ENCODE data around the gene ZFHX2. TPM values are rescaled to one million over a fixed set of nuclear protein-coding genes. Genes with fewer than 3 reads are reported as not detected.
A peak's percentile ranks its signal among the peaks of the same experiment; 100 is the strongest.

ZFHX2 gene
- total and polyA plus RNA-seq, 2 of the 13 experiments (the other 11 are each of a cell fraction or from before 2014, with no cell fraction given), result 0.17 to 0.44 TPM

DNA sequence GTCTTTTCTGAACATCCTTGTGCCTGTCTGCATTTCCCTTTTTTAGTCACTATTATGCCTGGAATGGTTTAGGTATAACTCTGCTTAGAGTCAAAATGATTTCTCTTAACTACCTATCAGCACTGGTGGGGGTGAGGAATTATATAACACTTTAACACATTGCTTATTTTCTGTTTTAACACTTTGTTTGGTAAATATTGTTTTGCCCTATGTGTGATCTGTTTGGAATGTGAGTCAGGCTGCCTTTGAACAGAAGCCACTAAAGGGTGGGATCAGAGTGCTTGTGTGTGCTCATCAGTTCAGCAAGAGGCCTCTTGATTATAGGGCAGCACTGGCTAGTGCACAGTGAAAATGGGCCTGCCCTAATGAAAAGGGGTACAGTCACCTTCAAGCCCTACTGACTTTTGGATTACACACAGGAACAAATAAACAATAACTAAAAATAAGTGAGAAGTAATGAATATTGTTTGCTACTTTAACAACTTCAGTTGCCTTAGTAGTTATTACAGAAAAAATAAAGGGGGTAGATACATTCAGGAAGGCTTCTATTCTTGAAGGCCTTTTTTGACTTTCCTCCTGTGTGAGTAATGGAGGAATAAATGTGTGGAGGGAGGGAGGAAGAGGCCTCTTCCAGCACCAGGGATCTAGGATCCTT lies 58.8 kb downstream of the ZFHX2 start (continued):
- TF ChIP-seq, protein P1, sequence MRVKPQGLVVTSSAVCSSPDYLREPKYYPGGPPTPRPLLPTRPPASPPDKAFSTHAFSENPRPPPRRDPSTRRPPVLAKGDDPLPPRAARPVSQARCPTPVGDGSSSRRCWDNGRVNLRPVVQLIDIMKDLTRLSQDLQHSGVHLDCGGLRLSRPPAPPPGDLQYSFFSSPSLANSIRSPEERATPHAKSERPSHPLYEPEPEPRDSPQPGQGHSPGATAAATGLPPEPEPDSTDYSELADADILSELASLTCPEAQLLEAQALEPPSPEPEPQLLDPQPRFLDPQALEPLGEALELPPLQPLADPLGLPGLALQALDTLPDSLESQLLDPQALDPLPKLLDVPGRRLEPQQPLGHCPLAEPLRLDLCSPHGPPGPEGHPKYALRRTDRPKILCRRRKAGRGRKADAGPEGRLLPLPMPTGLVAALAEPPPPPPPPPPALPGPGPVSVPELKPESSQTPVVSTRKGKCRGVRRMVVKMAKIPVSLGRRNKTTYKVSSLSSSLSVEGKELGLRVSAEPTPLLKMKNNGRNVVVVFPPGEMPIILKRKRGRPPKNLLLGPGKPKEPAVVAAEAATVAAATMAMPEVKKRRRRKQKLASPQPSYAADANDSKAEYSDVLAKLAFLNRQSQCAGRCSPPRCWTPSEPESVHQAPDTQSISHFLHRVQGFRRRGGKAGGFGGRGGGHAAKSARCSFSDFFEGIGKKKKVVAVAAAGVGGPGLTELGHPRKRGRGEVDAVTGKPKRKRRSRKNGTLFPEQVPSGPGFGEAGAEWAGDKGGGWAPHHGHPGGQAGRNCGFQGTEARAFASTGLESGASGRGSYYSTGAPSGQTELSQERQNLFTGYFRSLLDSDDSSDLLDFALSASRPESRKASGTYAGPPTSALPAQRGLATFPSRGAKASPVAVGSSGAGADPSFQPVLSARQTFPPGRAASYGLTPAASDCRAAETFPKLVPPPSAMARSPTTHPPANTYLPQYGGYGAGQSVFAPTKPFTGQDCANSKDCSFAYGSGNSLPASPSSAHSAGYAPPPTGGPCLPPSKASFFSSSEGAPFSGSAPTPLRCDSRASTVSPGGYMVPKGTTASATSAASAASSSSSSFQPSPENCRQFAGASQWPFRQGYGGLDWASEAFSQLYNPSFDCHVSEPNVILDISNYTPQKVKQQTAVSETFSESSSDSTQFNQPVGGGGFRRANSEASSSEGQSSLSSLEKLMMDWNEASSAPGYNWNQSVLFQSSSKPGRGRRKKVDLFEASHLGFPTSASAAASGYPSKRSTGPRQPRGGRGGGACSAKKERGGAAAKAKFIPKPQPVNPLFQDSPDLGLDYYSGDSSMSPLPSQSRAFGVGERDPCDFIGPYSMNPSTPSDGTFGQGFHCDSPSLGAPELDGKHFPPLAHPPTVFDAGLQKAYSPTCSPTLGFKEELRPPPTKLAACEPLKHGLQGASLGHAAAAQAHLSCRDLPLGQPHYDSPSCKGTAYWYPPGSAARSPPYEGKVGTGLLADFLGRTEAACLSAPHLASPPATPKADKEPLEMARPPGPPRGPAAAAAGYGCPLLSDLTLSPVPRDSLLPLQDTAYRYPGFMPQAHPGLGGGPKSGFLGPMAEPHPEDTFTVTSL (CRISPR knock-in tag; IDR thresholded peaks at IDR 0.05; ENCODE audit: borderline replicate concordance), result peak; percentile 90; the same call in 1 of the 2 replicates
- TF ChIP-seq ZFAT (CRISPR knock-in tag; conservative IDR thresholded peaks at IDR 0.05) (no peak), MEIS2 (CRISPR knock-in tag; IDR thresholded peaks at IDR 0.05) (0 out of 2 replicates have a peak, but pooled peaks have one; percentile 26), ZNF337 (CRISPR knock-in tag; IDR thresholded peaks at IDR 0.05; ENCODE audit: borderline replicate concordance, low read depth) (no peak), FOSL1 (CRISPR knock-in tag; IDR thresholded peaks at IDR 0.05; ENCODE audit: borderline replicate concordance) (peak; percentile 84), TBX3 (IDR thresholded peaks at IDR 0.05; ENCODE audit: borderline replicate concordance) (peak; percentile 98), TGIF2 (CRISPR knock-in tag; IDR thresholded peaks at IDR 0.05) (no peak), ZNF607 (CRISPR knock-in tag; IDR thresholded peaks at IDR 0.05; ENCODE audit: borderline replicate concordance) (peak; percentile 78; the same call in 1 of the 2 replicates), STAT6 (CRISPR knock-in tag; IDR thresholded peaks at IDR 0.05; ENCODE audit: borderline replicate concordance) (no peak), NKX3-1 (CRISPR knock-in tag; IDR thresholded peaks at IDR 0.05) (0 out of 2 replicates have a peak, but pooled peaks have one; percentile 57), MEIS1 (CRISPR knock-in tag; IDR thresholded peaks at IDR 0.05; ENCODE audit: borderline replicate concordance) (no peak), ZNF674 (CRISPR knock-in tag; IDR thresholded peaks at IDR 0.05; ENCODE audit: low read depth) (no peak), ZNF709 (CRISPR knock-in tag; IDR thresholded peaks at IDR 0.05) (no peak), ZFP37 (CRISPR knock-in tag; IDR thresholded peaks at IDR 0.05; ENCODE audit: borderline replicate concordance) (no peak), HES4 (CRISPR knock-in tag; IDR thresholded peaks at IDR 0.05; ENCODE audit: borderline replicate concordance) (no peak), SIX1 (CRISPR knock-in tag; IDR thresholded peaks at IDR 0.05; ENCODE audit: borderline replicate concordance) (peak; percentile 62; the same call in 1 of the 2 replicates), GATA4 (IDR thresholded peaks at IDR 0.05; ENCODE audit: borderline replicate concordance, low read depth) (no peak), MYC (CRISPR knock-in tag; IDR thresholded peaks at IDR 0.05; ENCODE audit: borderline replicate concordance) (no peak)
- TF ChIP-seq, protein P2, sequence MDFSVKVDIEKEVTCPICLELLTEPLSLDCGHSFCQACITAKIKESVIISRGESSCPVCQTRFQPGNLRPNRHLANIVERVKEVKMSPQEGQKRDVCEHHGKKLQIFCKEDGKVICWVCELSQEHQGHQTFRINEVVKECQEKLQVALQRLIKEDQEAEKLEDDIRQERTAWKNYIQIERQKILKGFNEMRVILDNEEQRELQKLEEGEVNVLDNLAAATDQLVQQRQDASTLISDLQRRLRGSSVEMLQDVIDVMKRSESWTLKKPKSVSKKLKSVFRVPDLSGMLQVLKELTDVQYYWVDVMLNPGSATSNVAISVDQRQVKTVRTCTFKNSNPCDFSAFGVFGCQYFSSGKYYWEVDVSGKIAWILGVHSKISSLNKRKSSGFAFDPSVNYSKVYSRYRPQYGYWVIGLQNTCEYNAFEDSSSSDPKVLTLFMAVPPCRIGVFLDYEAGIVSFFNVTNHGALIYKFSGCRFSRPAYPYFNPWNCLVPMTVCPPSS (IDR thresholded peaks at IDR 0.05), result no peak
- TF ChIP-seq, protein P3, sequence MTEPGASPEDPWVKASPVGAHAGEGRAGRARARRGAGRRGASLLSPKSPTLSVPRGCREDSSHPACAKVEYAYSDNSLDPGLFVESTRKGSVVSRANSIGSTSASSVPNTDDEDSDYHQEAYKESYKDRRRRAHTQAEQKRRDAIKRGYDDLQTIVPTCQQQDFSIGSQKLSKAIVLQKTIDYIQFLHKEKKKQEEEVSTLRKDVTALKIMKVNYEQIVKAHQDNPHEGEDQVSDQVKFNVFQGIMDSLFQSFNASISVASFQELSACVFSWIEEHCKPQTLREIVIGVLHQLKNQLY (CRISPR knock-in tag; IDR thresholded peaks at IDR 0.05), result peak; percentile 74

Data from HepG2 (cell line).